HG02763 (cell line): Measurements from ENCODE around the gene DSG3.

Experiments
- ATAC-seq: cut with Tn5 transposase; IDR thresholded peaks from one replicate; pipeline ENCODE4 v1.9.1; 2021; ENCODE audit warnings: mild to moderate bottlenecking, moderate library complexity; ENCODE audit not compliant: unreplicated experiment

DSG3 gene

DNA sequence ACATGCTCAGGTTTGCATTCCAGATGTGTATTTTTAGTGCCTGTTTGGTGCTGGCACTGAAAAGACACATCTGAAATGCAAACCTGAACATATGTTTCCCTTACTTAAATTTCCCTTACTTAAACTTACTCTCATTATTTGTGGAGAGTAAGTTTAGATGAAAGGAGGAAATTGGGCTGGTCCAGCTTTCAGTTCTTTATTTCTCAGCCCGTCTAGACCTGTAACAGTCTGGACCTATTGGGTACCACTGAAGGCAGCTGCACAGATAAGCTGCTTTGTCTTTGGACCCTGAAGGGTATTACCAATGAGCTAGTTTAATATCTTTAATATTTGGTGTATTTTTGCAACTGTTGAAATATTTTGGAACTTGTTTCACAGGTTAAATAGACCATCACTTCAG is 17.0 kb upstream of the DSG3 start:
- ATAC-seq: no peak

DNA sequence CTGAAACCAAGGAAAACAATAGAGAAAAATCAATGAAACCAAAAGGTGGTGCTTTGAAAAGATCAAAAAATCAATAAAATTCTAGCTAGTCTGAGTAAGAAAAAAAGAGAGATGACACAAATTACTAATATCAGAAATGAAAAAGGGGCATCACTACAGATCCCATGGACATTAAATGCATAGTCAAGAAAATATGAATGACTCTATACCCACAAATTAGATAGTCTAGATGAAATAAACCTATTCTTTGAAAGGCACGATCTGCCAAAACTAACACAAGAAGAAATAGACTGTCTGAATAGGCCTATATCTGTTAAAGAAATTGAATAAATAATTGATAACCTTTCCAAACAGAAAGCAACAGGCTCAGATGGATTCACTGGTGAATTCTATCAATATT is 15.2 kb upstream of the DSG3 start:
- no peak for ATAC-seq

GRCh38 chr18:31436825-31437224 is 10.7 kb upstream of the DSG3 start:
- no peak for ATAC-seq

DNA sequence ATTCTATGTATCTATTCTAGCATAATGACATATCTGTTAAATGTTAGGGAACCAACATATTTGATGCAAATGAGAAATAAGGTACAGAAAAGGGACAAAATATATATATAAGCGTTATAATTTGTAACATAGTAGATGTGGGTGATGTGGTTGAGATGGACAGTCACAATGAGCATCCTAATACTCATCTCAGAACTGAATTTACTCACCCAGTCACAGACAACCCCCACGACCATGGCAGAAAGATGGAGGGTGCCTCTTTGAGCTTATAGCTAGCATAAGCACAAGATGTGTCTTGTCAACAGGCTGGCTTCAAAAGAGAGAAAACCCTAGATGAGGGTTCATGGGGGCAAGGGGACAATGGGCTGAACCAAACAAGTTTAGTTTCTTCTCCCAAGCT is 9.1 kb upstream of the DSG3 start:
- ATAC-seq: no peak

GRCh38 chr18:31439807-31440325 is 7.7 kb upstream of the DSG3 start:
- ATAC-seq: no peak

- no peak for ATAC-seq
Measured at GRCh38 chr18:31440787-31441186, 6.8 kb upstream of the DSG3 start.

DNA sequence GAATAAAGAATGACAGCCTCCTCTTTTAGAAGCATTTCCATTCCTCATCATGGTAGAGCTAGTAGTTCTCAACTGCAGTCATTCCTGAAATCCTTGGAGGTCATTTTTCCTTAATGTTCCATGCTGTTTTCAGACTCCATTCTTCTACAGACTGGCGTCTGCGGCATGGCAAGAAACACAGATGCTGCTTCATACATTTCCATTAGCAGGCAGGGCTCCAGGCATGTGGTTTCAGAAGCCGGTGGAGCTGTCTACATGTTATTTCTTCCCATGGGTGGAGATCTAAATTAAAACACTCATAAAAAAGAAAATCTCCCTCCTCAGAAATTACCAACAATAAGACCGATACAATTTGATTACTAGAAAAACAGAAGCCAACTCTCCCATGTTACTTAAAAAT is 6.0 kb upstream of the DSG3 start:
- no peak for ATAC-seq

- ATAC-seq: no peak
Measured at GRCh38 chr18:31444142-31444541, 3.4 kb upstream of the DSG3 start.

DNA sequence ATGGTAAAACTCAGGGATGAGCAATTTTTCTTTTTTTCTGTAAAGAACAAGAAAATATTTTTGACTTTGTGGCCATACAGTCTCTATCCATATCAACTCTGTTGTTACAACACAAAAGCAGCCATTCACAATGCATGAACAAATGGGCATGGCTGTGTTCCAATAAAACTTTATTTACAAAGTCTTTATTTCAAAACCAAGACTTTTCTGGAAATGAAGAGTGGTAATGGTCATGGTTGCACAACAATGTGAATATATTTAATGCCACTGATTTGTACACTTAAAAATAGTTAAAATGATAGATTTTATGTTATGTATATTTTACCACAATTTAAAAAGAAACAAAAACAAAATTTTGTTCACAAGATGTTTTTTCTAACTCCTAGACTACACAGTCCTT is 1.6 kb upstream of the DSG3 start:
- ATAC-seq: no peak

- ATAC-seq: no peak
Measured at GRCh38 chr18:31446854-31447253, 687 bp upstream of the DSG3 start.

GRCh38 chr18:31450409-31450808 is 2.9 kb downstream of the DSG3 start:
- ATAC-seq: no peak

- ATAC-seq: no peak
Measured at GRCh38 chr18:31451625-31452024, 4.1 kb downstream of the DSG3 start.

GRCh38 chr18:31454066-31454708 is 6.6 kb downstream of the DSG3 start:
- no peak for ATAC-seq

DNA sequence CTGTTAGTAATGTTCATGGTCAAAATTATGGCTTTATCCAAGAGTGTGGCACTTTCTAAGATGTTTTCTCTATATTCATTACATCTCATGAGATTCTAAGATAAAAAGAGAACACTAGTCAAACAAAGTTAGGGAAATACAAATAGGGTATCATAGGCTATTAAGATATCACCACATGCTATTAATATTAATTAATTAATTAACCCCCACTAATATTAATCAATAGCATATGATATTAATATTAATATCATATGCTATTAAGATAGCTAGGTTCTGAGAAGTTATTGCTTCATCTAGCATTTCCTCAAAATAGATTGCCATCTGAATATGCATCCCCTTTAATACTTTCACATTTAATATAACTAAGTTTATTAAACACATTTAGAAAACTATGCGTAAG is 22.1 kb downstream of the DSG3 start:
- no peak for ATAC-seq

DNA sequence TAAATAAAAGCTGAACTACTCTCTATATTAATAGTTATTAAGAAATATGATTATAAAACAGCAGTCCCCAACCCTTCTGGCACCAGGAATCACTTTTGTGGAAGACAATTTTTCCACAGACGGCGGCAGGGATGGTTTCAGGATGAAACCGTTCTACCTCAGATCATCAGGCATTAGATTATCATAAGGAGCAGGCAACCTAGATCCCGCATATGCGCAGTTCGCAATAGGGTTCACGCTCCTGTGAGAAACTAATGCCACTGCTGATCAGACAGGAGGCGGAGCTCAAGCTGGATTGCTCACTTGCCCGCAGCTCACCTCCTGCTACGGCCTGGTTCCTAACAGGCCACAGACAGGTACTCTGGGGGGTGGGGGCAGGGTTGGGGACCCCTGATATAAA is 31.1 kb downstream of the DSG3 start:
- ATAC-seq: no peak

GRCh38 chr18:31482051-31482450 is 34.5 kb downstream of the DSG3 start:
- ATAC-seq: no peak

DNA sequence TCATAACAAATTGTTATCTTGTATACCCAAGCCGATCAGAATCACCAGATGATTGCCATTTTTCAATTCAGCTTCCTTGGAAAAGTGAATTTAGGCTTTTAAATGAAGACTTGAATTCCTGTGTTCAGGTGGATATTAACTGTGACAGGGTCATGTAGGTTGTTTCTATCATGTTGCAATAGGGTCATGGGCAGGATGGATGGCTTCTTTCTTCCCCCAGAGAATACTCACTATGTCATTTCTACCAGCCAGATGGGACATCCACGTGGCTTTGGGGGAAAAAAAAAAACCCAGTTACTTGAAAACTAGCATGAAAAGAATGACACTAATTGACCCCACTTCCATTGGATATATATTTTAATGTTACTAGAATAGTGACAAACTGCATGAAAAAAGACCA is 35.9 kb downstream of the DSG3 start:
- ATAC-seq: no peak

GRCh38 chr18:31484461-31484860 is 36.9 kb downstream of the DSG3 start:
- no peak for ATAC-seq

GRCh38 chr18:31486165-31486564 is 38.6 kb downstream of the DSG3 start:
- ATAC-seq: no peak

DNA sequence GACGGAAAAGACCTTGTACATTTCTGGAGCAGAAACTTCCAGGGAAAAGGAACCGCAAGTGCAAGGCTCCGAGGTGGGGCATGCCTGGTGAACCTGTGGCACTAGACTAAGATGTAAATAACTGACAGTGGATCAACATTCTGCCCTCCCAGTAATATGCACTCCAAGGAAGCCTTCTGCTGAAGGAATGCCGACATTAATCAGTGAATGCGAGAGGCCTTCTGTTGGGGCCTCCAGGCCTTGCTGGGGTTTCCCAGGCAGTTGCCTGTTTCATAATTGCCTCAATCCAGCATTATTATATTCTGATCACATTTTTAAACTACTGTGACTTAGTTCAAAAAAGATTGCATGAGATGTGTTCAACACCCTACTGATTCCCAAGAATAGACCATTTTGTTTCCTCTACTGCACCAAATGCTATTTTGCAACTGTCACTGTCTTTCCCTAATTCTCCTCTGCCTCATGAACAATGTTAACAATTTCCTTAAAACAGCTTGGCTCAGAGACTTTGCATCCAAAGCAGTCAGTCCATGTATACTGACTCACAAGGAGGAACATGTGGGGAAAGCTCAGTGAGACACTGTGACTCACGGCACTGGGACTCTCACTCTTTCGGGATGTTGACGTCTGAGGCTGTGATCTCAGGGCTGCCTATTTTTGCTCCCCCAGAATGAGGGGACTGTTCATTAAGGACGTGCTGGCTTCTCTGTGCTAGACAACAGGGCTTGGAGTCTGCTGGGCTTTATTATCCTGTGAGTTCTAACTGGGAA is 39.9 kb downstream of the DSG3 start:
- ATAC-seq: no peak

DNA sequence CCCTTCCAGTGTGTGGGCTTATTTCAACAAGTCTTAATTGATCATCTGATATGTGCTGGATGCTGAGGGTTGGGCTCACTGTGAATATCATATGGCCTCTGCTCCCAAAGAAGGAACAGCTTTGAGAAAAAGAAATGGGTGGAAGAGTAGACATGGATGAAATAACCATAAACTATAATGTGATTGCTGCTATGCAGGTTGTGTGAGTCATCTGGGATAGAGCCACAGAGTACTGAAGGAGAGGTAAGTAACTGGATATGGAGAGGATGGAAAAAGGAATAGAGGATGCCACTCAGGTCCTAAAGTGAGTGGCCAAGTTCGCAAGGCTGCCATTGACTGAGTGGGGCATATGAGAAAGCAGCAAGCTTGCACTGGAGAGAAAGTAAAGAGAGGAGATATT is 41.8 kb downstream of the DSG3 start:
- ATAC-seq: no peak

DNA sequence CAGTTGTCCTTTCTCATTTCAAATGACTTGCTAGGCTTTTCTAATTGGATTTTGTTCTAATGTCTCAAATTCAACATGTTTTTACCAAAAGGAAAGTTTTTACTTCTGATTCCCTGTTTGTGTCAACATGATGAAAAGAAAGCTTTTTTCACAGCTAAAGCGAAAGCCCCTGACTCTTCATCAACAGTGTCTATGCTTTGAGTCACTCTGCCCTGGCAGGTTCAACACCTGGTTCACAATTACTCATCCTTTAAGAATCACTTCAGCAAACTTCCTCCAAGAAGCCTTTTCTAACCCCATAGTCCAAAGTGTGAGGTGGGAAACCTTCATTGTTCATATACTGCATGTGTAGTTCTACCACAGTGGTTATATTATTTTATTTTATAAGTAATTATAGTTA is 42.8 kb downstream of the DSG3 start:
- ATAC-seq: peak; percentile 69

DNA sequence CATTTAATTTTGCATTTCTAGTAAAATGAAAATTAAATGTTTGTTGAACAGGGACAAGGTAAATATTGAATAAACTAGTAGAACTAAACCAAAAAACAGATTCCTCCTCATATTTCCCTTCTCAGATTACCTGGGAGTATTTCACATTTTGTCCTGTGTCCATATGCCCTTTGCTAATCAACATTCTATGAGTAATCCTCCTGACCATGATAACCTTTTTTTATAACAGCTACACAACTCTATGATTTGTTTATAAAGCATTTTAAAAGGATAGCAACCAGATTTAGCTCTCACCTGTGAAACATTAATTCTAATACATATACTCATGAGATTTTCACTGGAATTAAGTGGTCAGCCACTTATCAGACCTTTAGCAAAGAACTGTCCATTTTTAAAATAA is 43.3 kb downstream of the DSG3 start:
- no peak for ATAC-seq
